ENCODE data around the gene S100B. TPM values are rescaled to one million over a fixed set of nuclear protein-coding genes. Genes with fewer than 3 reads are reported as not detected.

S100B gene
- total and polyA plus RNA-seq, 2 of the 8 experiments (the other 6 are each of a cell fraction or from before 2014, with no cell fraction given), result 0.36 to 0.69 TPM

GRCh38 chr21:46616656-46617055 is 11.8 kb upstream of the S100B start:
- Histone ChIP-seq H3K18ac (ENCODE audit: extremely low read depth, low read length) (no peak overlapping the region), H3K23me2 (ENCODE audit: low read depth, low read length) (no peaks in the 10 kb centered on the region), H3K27ac (ENCODE audit: low read depth, low read length) (no peak overlapping the region), H2BK120ac (replicated peaks; ENCODE audit: low read depth, low read length) (no peak overlapping the region), H4K20me1 (replicated peaks in 1 of 2; ENCODE audit: control insufficient read depth in 1 of 2, insufficient read depth in 2 of 2, low read length in 2 of 2) (no peaks in the 10 kb centered on the region), H3K4me2 (ENCODE audit: insufficient read depth in 1 of 2, low read depth in 2 of 2, low read length in 2 of 2) (no peak overlapping the region), H2BK12ac (ENCODE audit: low read depth, low read length) (no peak overlapping the region), H3K9me3 (ENCODE audit: insufficient read depth in 2 of 2, low read depth in 1 of 2, low read length in 1 of 2) (no peaks in the 10 kb centered on the region), H2BK15ac (ENCODE audit: low read length) (no peak overlapping the region), H2AFZ (ENCODE audit: low read length) (no peak overlapping the region), H2BK5ac (ENCODE audit: low read depth, low read length) (no peak overlapping the region), H3K14ac (ENCODE audit: insufficient read length) (no peak overlapping the region), H3K4me1 (replicated peaks in 1 of 4; ENCODE audit: control insufficient read depth in 3 of 4, insufficient read depth in 4 of 4, low read length in 3 of 4) (no peaks in the 10 kb centered on the region; a peak in 1 of 7 replicates), H2AK5ac (ENCODE audit: low read depth, low read length) (no peak overlapping the region), H3K27me3 (replicated peaks in 1 of 4; ENCODE audit: control insufficient read depth in 3 of 4, extremely low read depth in 1 of 4, insufficient read depth in 3 of 4, low read length in 3 of 4) (no peaks in the 10 kb centered on the region), H3K79me1 (ENCODE audit: low read depth, low read length) (no peaks in the 10 kb centered on the region), H3K4ac (replicated peaks; ENCODE audit: insufficient read length, low read depth, low read length) (no peak overlapping the region), H3K9ac (replicated peaks in 1 of 4; ENCODE audit: extremely low read depth in 1 of 4, low read depth in 3 of 4, low read length in 3 of 4) (no peak overlapping the region), H3K79me2 (ENCODE audit: control insufficient read depth in 1 of 2, insufficient read depth in 2 of 2, low read length in 2 of 2) (no peaks in the 10 kb centered on the region), H3K36me3 (ENCODE audit: control insufficient read depth in 2 of 4, insufficient read depth in 4 of 4, low read length in 3 of 4) (no peaks in the 10 kb centered on the region), H3K56ac (replicated peaks; ENCODE audit: insufficient read length, low read depth, low read length) (no peak overlapping the region), H3K4me3 (ENCODE audit: extremely low read depth in 1 of 4, insufficient read depth in 2 of 4, low read depth in 3 of 4, low read length in 4 of 4) (no peak overlapping the region), H3K23ac (ENCODE audit: insufficient read length) (no peak overlapping the region), H4K8ac (ENCODE audit: extremely low read depth, insufficient read depth, low read length) (no peak overlapping the region), H4K5ac (ENCODE audit: insufficient read length, low read depth, low read length) (no peak overlapping the region), H4K91ac (replicated peaks; ENCODE audit: insufficient read length, low read length) (no peak overlapping the region), H2BK20ac (ENCODE audit: low read length) (no peak overlapping the region)
- TF ChIP-seq TCF12 (IDR thresholded peaks at IDR 0.05; ENCODE audit: low read depth, low read length), result no peak
- no peak for TF ChIP-seq SP4 (IDR thresholded peaks at IDR 0.05; ENCODE audit: low read length)
- no peak for TF ChIP-seq EGR1 (IDR thresholded peaks at IDR 0.05; ENCODE audit: borderline replicate concordance, low read depth, low read length)
- TF ChIP-seq YY1 (IDR thresholded peaks at IDR 0.05; ENCODE audit: low read depth, low read length), result no peak
- no peak for TF ChIP-seq CBX5 (IDR thresholded peaks at IDR 0.05; ENCODE audit: low read depth, low read length)
- TF ChIP-seq TEAD4 (IDR thresholded peaks at IDR 0.05; ENCODE audit: low read depth, low read length), result no peak
- no peak for TF ChIP-seq SIX5 (IDR thresholded peaks at IDR 0.05; ENCODE audit: low read depth, low read length)
- TF ChIP-seq BCL11A (IDR thresholded peaks at IDR 0.05; ENCODE audit: low read depth in 2 of 2, low read length in 2 of 2), result no peak
- no peak for TF ChIP-seq MAX (IDR thresholded peaks at IDR 0.05)
- no peak for TF ChIP-seq POLR2AphosphoS5 (IDR thresholded peaks at IDR 0.05; ENCODE audit: low read depth, low read length)
- no peak for TF ChIP-seq GABPA (IDR thresholded peaks at IDR 0.05; ENCODE audit: borderline replicate concordance, insufficient read depth, low read length)
- no peak for TF ChIP-seq BACH1 (IDR thresholded peaks at IDR 0.05; ENCODE audit: low read length)
- no peak for TF ChIP-seq GTF2F1 (IDR thresholded peaks at IDR 0.05; ENCODE audit: borderline replicate concordance, low read depth, low read length)
- no peak for TF ChIP-seq SP2 (IDR thresholded peaks at IDR 0.05; ENCODE audit: low read length)
- FAIRE-seq, result no peak
- CTCF ChIA-PET (ENCODE audit: partially characterized antibody), result no interaction called here
- POLR2A ChIA-PET (ENCODE audit: partially characterized antibody), result interaction anchor here (0.9 kb wide), 1 partner anchor 18 kb away, joined by 6 read pairs; the partner anchor contains the start of gene PRMT2
- 93% methylated on average over 1 of the region's 1 CpG; no CpG with 5 or more reads in 1 of the 2 experiments for WGBS, 2 experiments (ENCODE audit: extremely low coverage in 1 of 2, insufficient coverage in 1 of 2, insufficient read length in 1 of 2, insufficient replicate concordance in 2 of 2, low coverage in 1 of 2, low lambda C conversion rate in 2 of 2, missing lambda C conversion rate in 1 of 2)
- no peak for DNase-seq (ENCODE audit: low read depth in 1 of 2, low spot score in 2 of 2)

Measured in H1 (cell line).